ENCODE results near the gene FGD4. TPM values are rescaled to one million over a fixed set of nuclear protein-coding genes. Genes with fewer than 3 reads are reported as not detected.

The FGD4 gene
- polyA plus RNA-seq, 1 donor: 18.8 TPM

GRCh38 chr12:32598688-32599087 lies 199.3 kb downstream of the FGD4 start:
- H3K4me3 ChIP-seq (ENCODE audit: low read length): no peak overlapping the region
- no peaks in the 10 kb centered on the region for H3K4me1 ChIP-seq (ENCODE audit: control insufficient read depth, insufficient read depth, low read length)
- no peak overlapping the region for H3K27ac ChIP-seq (ENCODE audit: low read length)
- no CpG with 5 or more reads among the region's 1 CpG for whole genome bisulfite sequencing (ENCODE audit: insufficient coverage, low lambda C conversion rate)
- peaks cover 40% of the 10 kb centered on the region for H3K36me3 ChIP-seq (ENCODE audit: control insufficient read depth, insufficient read depth, low read length)
- no peaks in the 10 kb centered on the region for H3K27me3 ChIP-seq (ENCODE audit: control insufficient read depth, insufficient read depth, low read length)
- DNase-seq: no peak
- H3K9me3 ChIP-seq (ENCODE audit: control insufficient read depth, low read depth, low read length): no peaks in the 10 kb centered on the region

- Histone ChIP-seq H3K36me3 (ENCODE audit: control insufficient read depth, insufficient read depth, low read length) (peaks cover 38% of the 10 kb centered on the region), H3K27ac (ENCODE audit: low read length) (no peak overlapping the region), H3K27me3 (ENCODE audit: control insufficient read depth, insufficient read depth, low read length) (no peaks in the 10 kb centered on the region), H3K4me1 (ENCODE audit: control insufficient read depth, insufficient read depth, low read length) (no peaks in the 10 kb centered on the region), H3K4me3 (ENCODE audit: low read length) (no peak overlapping the region), H3K9me3 (ENCODE audit: control insufficient read depth, low read depth, low read length) (no peaks in the 10 kb centered on the region)
- no peak for DNase-seq
- 100% methylated on average over 1 of the region's 2 CpGs for WGBS (ENCODE audit: insufficient coverage, low lambda C conversion rate)
Measured at GRCh38 chr12:32600681-32601080, 201.3 kb downstream of the FGD4 start.

- Histone ChIP-seq H3K4me3 (ENCODE audit: low read length) (no peak overlapping the region), H3K27me3 (ENCODE audit: control insufficient read depth, insufficient read depth, low read length) (no peaks in the 10 kb centered on the region), H3K36me3 (ENCODE audit: control insufficient read depth, insufficient read depth, low read length) (peaks cover 52% of the 10 kb centered on the region), H3K9me3 (ENCODE audit: control insufficient read depth, low read depth, low read length) (no peaks in the 10 kb centered on the region), H3K27ac (ENCODE audit: low read length) (no peak overlapping the region), H3K4me1 (ENCODE audit: control insufficient read depth, insufficient read depth, low read length) (no peaks in the 10 kb centered on the region)
- DNase-seq: no peak
- WGBS (ENCODE audit: insufficient coverage, low lambda C conversion rate): no CpG with 5 or more reads among the region's 3 CpGs
Measured at GRCh38 chr12:32603071-32603470, 203.7 kb downstream of the FGD4 start.

- no peaks in the 10 kb centered on the region for H3K27me3 ChIP-seq (ENCODE audit: control insufficient read depth, insufficient read depth, low read length)
- H3K27ac ChIP-seq (ENCODE audit: low read length): no peak overlapping the region
- H3K4me3 ChIP-seq (ENCODE audit: low read length): no peak overlapping the region
- H3K36me3 ChIP-seq (ENCODE audit: control insufficient read depth, insufficient read depth, low read length): peaks cover 48% of the 10 kb centered on the region
- H3K9me3 ChIP-seq (ENCODE audit: control insufficient read depth, low read depth, low read length): no peaks in the 10 kb centered on the region
- WGBS (ENCODE audit: insufficient coverage, low lambda C conversion rate): no CpG with 5 or more reads among the region's 2 CpGs
- no peak for DNase-seq
- H3K4me1 ChIP-seq (ENCODE audit: control insufficient read depth, insufficient read depth, low read length): no peaks in the 10 kb centered on the region
Measured at GRCh38 chr12:32603858-32604257, 204.5 kb downstream of the FGD4 start.

GRCh38 chr12:32604565-32604964 lies 205.2 kb downstream of the FGD4 start:
- Histone ChIP-seq H3K36me3 (ENCODE audit: control insufficient read depth, insufficient read depth, low read length) (peaks cover 50% of the 10 kb centered on the region), H3K27ac (ENCODE audit: low read length) (no peak overlapping the region), H3K27me3 (ENCODE audit: control insufficient read depth, insufficient read depth, low read length) (no peaks in the 10 kb centered on the region), H3K4me1 (ENCODE audit: control insufficient read depth, insufficient read depth, low read length) (no peaks in the 10 kb centered on the region), H3K9me3 (ENCODE audit: control insufficient read depth, low read depth, low read length) (no peaks in the 10 kb centered on the region), H3K4me3 (ENCODE audit: low read length) (no peak overlapping the region)
- DNase-seq: no peak
- no CpG with 5 or more reads among the region's 2 CpGs for WGBS (ENCODE audit: insufficient coverage, low lambda C conversion rate)

GRCh38 chr12:32605326-32606095 lies 206.2 kb downstream of the FGD4 start:
- H3K9me3 ChIP-seq (ENCODE audit: control insufficient read depth, low read depth, low read length): no peaks in the 10 kb centered on the region
- no peak for DNase-seq
- no peaks in the 10 kb centered on the region for H3K4me1 ChIP-seq (ENCODE audit: control insufficient read depth, insufficient read depth, low read length)
- no peak overlapping the region for H3K27ac ChIP-seq (ENCODE audit: low read length)
- no peaks in the 10 kb centered on the region for H3K27me3 ChIP-seq (ENCODE audit: control insufficient read depth, insufficient read depth, low read length)
- no peak overlapping the region for H3K4me3 ChIP-seq (ENCODE audit: low read length)
- no CpG with 5 or more reads among the region's 3 CpGs for WGBS (ENCODE audit: insufficient coverage, low lambda C conversion rate)
- H3K36me3 ChIP-seq (ENCODE audit: control insufficient read depth, insufficient read depth, low read length): peaks cover 50% of the 10 kb centered on the region

- Histone ChIP-seq H3K9me3 (ENCODE audit: control insufficient read depth, low read depth, low read length) (no peaks in the 10 kb centered on the region), H3K36me3 (ENCODE audit: control insufficient read depth, insufficient read depth, low read length) (peaks cover 49% of the 10 kb centered on the region), H3K4me3 (ENCODE audit: low read length) (no peak overlapping the region), H3K27me3 (ENCODE audit: control insufficient read depth, insufficient read depth, low read length) (no peaks in the 10 kb centered on the region), H3K4me1 (ENCODE audit: control insufficient read depth, insufficient read depth, low read length) (no peaks in the 10 kb centered on the region), H3K27ac (ENCODE audit: low read length) (no peak overlapping the region)
- DNase-seq: no peak
- WGBS (ENCODE audit: insufficient coverage, low lambda C conversion rate): 100% methylated on average over 1 of the region's 2 CpGs
Measured at GRCh38 chr12:32606443-32606842, 207.1 kb downstream of the FGD4 start.

GRCh38 chr12:32609966-32610365 lies 210.6 kb downstream of the FGD4 start:
- Histone ChIP-seq H3K36me3 (ENCODE audit: control insufficient read depth, insufficient read depth, low read length) (peaks cover 52% of the 10 kb centered on the region), H3K4me3 (ENCODE audit: low read length) (no peak overlapping the region), H3K27me3 (ENCODE audit: control insufficient read depth, insufficient read depth, low read length) (no peaks in the 10 kb centered on the region), H3K9me3 (ENCODE audit: control insufficient read depth, low read depth, low read length) (no peaks in the 10 kb centered on the region), H3K27ac (ENCODE audit: low read length) (no peak overlapping the region), H3K4me1 (ENCODE audit: control insufficient read depth, insufficient read depth, low read length) (peaks cover 2% of the 10 kb centered on the region)
- DNase-seq: no peak
- WGBS (ENCODE audit: insufficient coverage, low lambda C conversion rate): no CpG with 5 or more reads among the region's 1 CpG

- H3K4me3 ChIP-seq (ENCODE audit: low read length): no peak overlapping the region
- peaks cover 12% of the 10 kb centered on the region for H3K4me1 ChIP-seq (ENCODE audit: control insufficient read depth, insufficient read depth, low read length)
- H3K9me3 ChIP-seq (ENCODE audit: control insufficient read depth, low read depth, low read length): no peaks in the 10 kb centered on the region
- peaks cover 45% of the 10 kb centered on the region for H3K36me3 ChIP-seq (ENCODE audit: control insufficient read depth, insufficient read depth, low read length)
- DNase-seq: no peak
- no CpG with 5 or more reads among the region's 11 CpGs for WGBS (ENCODE audit: insufficient coverage, low lambda C conversion rate)
- H3K27ac ChIP-seq (ENCODE audit: low read length): no peak overlapping the region
- no peaks in the 10 kb centered on the region for H3K27me3 ChIP-seq (ENCODE audit: control insufficient read depth, insufficient read depth, low read length)
Measured at GRCh38 chr12:32611986-32612385, 212.6 kb downstream of the FGD4 start.

GRCh38 chr12:32612658-32613614 lies 213.6 kb downstream of the FGD4 start:
- peaks cover 12% of the 10 kb centered on the region for H3K4me1 ChIP-seq (ENCODE audit: control insufficient read depth, insufficient read depth, low read length)
- H3K27me3 ChIP-seq (ENCODE audit: control insufficient read depth, insufficient read depth, low read length): no peaks in the 10 kb centered on the region
- WGBS (ENCODE audit: insufficient coverage, low lambda C conversion rate): 70% methylated on average over 2 of the region's 3 CpGs
- no peaks in the 10 kb centered on the region for H3K9me3 ChIP-seq (ENCODE audit: control insufficient read depth, low read depth, low read length)
- no peak overlapping the region for H3K27ac ChIP-seq (ENCODE audit: low read length)
- no peak for DNase-seq
- H3K36me3 ChIP-seq (ENCODE audit: control insufficient read depth, insufficient read depth, low read length): peaks cover 36% of the 10 kb centered on the region
- H3K4me3 ChIP-seq (ENCODE audit: low read length): no peak overlapping the region
